KOPT-K1 (cell line): Measurements from ENCODE around the gene ALG14.
A peak's percentile ranks its signal among the peaks of the same experiment; 100 is the strongest.

Experiments used
- H3K27ac ChIP-seq: fragments of 200-600 bp; sonication (generic); 2 replicates; pipeline ENCODE4 v1.5.1; 2016; ENCODE audit warnings: antibody characterized with exemption, mild to moderate bottlenecking, low read depth, low read length; ENCODE audit not compliant: poor library complexity, severe bottlenecking
- H3K36me3 ChIP-seq: fragments of 200-600 bp; sonication (generic); 2 replicates; pipeline ENCODE4 v1.5.1; 2017; ENCODE audit warnings: antibody characterized with exemption, mild to moderate bottlenecking, low read length, moderate library complexity; ENCODE audit not compliant: insufficient read depth
- H3K9me3 ChIP-seq: fragments of 200-600 bp; sonication (generic); 2 replicates; pipeline ENCODE4 v1.5.1; 2017; ENCODE audit warnings: antibody characterized with exemption, low read length, mild to moderate bottlenecking; ENCODE audit not compliant: insufficient read depth, poor library complexity, severe bottlenecking

Gene ALG14

GRCh38 chr1:95072532-95073419 lies at the start of gene ALG14:
Gene ALG14 (minus strand): TSS chr1:95072951. CDS start chr1:95072898, 53 bp downstream.
- Histone ChIP-seq H3K9me3 (no peaks in the 10 kb centered on the region), H3K36me3 (no peaks in the 10 kb centered on the region), H3K27ac (peak within 1 kb of the TSS; percentile 68)

GRCh38 chr1:95122151-95122697 lies 49.5 kb upstream of the ALG14 start:
- H3K36me3 ChIP-seq = no peaks in the 10 kb centered on the region
- H3K27ac ChIP-seq = no peak overlapping the region
- no peaks in the 10 kb centered on the region for H3K9me3 ChIP-seq

GRCh38 chr1:95119273-95119672 lies 46.5 kb upstream of the ALG14 start:
- Histone ChIP-seq H3K36me3 (no peaks in the 10 kb centered on the region), H3K27ac (no peak overlapping the region), H3K9me3 (no peaks in the 10 kb centered on the region)

GRCh38 chr1:95118710-95119109 lies 46.0 kb upstream of the ALG14 start:
- Histone ChIP-seq H3K27ac (no peak overlapping the region), H3K36me3 (no peaks in the 10 kb centered on the region), H3K9me3 (no peaks in the 10 kb centered on the region)

- no peaks in the 10 kb centered on the region for H3K36me3 ChIP-seq
- H3K27ac ChIP-seq = no peak overlapping the region
- H3K9me3 ChIP-seq = no peaks in the 10 kb centered on the region
These were observed 45.3 kb upstream of the ALG14 start for GRCh38 chr1:95118067-95118499.

GRCh38 chr1:95117207-95118066 lies 44.7 kb upstream of the ALG14 start, which contains the start of gene TLCD4:
Gene TLCD4 (plus strand): TSS chr1:95117355. CDS start chr1:95143902, 26,547 bp downstream.
- Histone ChIP-seq H3K9me3 (no peaks in the 10 kb centered on the region), H3K27ac (no peak within 1 kb of the TSS), H3K36me3 (no peaks in the 10 kb centered on the region)

- no peak overlapping the region for H3K27ac ChIP-seq
These were observed 43.9 kb upstream of the ALG14 start for GRCh38 chr1:95116580-95117206.

GRCh38 chr1:95115708-95116137 lies 43.0 kb upstream of the ALG14 start:
- H3K27ac ChIP-seq = no peak overlapping the region
- H3K9me3 ChIP-seq = no peaks in the 10 kb centered on the region
- no peaks in the 10 kb centered on the region for H3K36me3 ChIP-seq

More at GRCh38 chr1:95116580-95117206, 43.9 kb upstream of the ALG14 start:
- Histone ChIP-seq H3K9me3 (no peaks in the 10 kb centered on the region), H3K36me3 (no peaks in the 10 kb centered on the region)

- Histone ChIP-seq H3K27ac (no peak overlapping the region), H3K36me3 (no peaks in the 10 kb centered on the region), H3K9me3 (no peaks in the 10 kb centered on the region)
These were observed 40.9 kb upstream of the ALG14 start for GRCh38 chr1:95113684-95114083.

GRCh38 chr1:95111014-95111413 lies 38.3 kb upstream of the ALG14 start:
- no peaks in the 10 kb centered on the region for H3K36me3 ChIP-seq
- no peak overlapping the region for H3K27ac ChIP-seq
- H3K9me3 ChIP-seq = no peaks in the 10 kb centered on the region

GRCh38 chr1:95108792-95109191 lies 36.0 kb upstream of the ALG14 start:
- H3K36me3 ChIP-seq = no peaks in the 10 kb centered on the region
- H3K9me3 ChIP-seq = no peaks in the 10 kb centered on the region
- no peak overlapping the region for H3K27ac ChIP-seq

GRCh38 chr1:95098196-95098595 lies 25.4 kb upstream of the ALG14 start:
- no peak overlapping the region for H3K27ac ChIP-seq
- H3K9me3 ChIP-seq = no peaks in the 10 kb centered on the region
- H3K36me3 ChIP-seq = no peaks in the 10 kb centered on the region

GRCh38 chr1:95097426-95097825 lies 24.7 kb upstream of the ALG14 start:
- H3K9me3 ChIP-seq = no peaks in the 10 kb centered on the region
- no peak overlapping the region for H3K27ac ChIP-seq
- H3K36me3 ChIP-seq = no peaks in the 10 kb centered on the region

GRCh38 chr1:95096218-95096841 lies 23.6 kb upstream of the ALG14 start:
- H3K36me3 ChIP-seq = no peaks in the 10 kb centered on the region
- H3K27ac ChIP-seq = no peak overlapping the region
- no peaks in the 10 kb centered on the region for H3K9me3 ChIP-seq
